A549 treated with Hydrocortisone at 1 μM for 4 hours (cell line): ENCODE results near the gene GPX2. TPM values are rescaled to one million over a fixed set of nuclear protein-coding genes. Genes with fewer than 3 reads are reported as not detected.

Experiments
- total RNA-seq: library from RNA; stranded (reverse); fragments of 200-300 nt; extraction: Qiagen RNA extraction; gene quantifications from 5 replicates; pipeline ENCODE4 v1.2.3, GENCODE V29; 2022

The GPX2 gene
- 152 to 304 TPM (median 192 TPM) in 5 replicates for total RNA-seq

DNA sequence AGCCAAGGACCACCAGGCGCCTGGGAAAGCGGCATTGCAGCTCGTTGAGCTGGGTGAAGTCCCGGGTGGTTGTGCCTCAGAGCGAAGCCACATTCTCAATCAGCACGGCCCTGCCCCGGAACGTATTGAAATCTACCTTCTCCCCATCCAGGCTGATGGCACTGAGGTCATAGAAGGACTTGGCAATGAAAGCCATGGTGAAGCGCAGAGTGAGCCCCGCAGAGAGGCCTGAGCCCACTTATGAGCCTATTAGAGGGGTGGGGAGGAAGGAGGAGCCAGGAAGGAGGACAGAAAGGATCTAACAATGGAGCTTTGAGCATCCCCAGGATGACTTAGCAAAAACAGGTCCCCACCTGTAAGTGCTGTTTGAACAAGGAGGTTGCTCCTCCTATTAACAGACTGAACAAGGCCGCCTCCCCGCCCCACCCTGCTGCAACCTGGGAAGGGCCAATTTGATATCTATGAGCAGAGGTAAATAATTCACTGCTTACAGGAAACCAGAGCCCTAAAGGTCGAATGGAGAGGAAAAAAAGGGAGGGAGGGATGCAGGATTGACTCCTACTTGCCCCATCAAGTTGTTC lies at the start of gene GPX2:
TSS of gene GPX2 (minus strand) at position 215 of the 581 bp plus-strand sequence. CDS start at position 196, 19 bp downstream.

DNA sequence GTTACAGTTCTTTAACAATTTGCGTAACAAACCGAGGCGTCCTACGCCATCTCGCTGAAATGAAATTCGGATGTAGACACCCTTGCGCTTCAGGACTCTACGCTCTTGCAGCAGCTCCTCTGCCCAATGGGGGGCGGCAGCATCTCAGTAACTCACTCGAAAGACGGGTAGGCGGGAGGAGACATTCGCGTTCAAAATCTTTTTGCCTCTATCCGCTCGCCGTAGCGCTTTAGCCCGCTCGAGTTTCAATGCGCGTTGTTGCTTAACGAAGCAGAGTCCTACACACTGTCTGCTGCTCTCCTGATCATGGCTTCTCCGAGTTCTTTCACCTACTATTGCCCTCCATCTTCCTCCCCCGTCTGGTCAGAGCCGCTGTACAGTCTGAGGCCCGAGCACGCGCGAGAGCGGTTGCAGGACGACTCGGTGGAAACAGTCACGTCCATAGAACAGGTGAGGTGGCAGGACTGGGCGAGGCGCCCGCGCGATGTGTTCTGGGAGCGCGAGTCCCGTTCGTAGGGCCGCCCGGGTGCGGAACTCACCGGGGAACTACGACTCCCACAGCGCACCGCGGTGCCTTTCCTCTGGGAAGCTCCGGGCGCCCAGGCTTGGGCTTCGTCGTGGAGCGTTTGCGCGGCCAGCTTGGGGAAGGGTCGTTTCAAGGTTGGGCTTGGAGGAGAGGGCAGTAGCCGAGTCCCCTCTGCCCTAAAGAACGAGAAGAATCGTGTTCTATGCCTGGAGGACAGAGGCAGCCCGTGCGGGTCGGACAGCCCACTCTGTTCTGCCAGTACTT lies 44.3 kb upstream of the GPX2 start, which contains the start of gene FNTB:
TSS of gene FNTB (plus strand) at position 248 of the 790 bp plus-strand sequence. CDS start at position 307, 59 bp downstream.

DNA sequence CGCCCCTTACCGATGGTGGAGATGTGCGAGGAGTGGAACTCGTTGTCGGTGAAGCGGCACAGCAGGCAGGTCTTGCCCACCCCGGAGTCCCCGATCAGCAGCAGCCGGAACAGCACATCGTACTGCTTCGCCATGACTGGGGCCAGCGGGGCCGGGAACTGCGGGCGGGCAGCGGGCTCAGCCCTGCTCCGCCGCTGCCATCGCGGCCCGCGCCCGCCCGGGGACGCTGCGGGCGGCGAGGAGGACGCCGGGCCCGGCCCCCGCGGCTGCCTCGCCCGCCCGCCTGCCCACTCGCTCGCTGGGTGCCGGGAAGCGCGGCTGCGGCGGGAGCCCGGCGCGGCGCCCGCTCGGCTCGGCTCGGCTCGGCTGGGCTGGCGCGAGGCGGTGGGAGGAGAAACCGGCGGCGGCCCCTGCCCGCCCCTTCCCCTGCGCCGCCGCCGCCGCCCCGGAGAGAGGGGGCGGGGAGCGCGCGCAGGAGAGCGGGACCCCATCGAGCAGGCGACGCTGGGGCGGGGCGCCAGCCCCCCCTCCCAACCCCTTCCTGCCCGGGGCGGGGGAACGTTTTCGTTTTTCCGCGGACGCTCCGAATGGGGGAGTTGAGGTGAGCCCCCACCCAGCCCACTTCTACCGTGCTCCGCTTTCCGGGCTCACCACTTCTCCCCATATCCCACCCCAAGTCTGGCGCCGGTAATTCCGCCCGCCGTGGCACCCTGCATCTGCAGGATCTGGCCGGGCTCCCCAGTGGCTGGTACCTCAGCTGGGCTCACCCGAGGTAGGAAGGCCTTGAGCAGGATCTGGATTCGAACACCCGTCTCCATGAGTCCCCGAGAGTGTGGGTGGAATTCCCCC lies 29.6 kb upstream of the GPX2 start, which contains the start of gene RAB15:
TSS of gene RAB15 (minus strand) at position 394 of the 849 bp plus-strand sequence. CDS start at position 134, 260 bp downstream.

DNA sequence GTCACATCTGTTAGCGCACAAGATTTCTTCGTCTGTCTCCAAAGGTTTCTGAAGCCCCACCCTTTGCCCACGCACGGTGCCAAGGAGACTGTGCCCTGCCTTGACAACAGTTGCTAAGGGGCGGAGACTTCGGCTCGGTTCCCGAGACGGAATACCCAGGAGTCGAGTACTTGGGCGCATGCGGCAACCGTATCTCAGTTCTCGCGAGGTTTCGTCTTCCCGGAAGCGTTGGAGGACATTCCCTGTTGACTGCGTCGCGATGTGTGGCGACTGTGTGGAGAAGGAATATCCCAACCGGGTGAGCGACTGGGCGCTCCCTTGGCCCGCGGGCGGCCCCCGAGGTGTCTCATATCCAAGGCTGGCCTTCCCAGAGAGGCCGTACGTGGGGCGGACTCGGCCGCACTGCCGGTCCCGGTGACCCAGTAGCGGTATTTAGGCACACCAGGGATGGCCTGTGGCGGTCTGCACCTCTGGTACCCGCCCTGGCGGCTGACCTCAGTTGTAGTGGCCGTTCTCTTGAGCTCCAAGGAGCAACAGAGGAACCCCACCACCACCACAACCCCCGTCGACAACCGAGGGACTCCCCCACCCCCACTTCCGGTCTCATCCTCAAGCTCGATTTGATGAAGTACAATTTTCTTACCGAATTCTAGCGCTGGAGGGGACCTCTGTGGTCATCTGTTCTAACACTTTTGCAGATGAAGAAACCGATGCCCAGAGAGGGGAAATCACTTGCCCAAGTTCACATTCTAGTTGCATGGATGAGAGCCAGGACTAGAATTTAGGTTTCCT lies 28.1 kb downstream of the GPX2 start, which contains the start of gene CHURC1:
TSS of gene CHURC1 (plus strand) at position 219 of the 792 bp plus-strand sequence. CDS start at position 260, 41 bp downstream.

Other genes with a start within 250 kb of the GPX2 start
- 21.1 to 28.5 TPM (median 27.0 TPM) in 5 replicates for gene PLEKHG3, start 238.3 kb downstream of the GPX2 start, total RNA-seq
- gene SPTB, start 62.8 kb downstream of the GPX2 start, total RNA-seq, result 1.5 to 1.9 TPM (median 1.7 TPM) in 5 replicates
- gene CHURC1, start 28.3 kb downstream of the GPX2 start, total RNA-seq, result 77.2 to 96.2 TPM (median 78.8 TPM) in 5 replicates
- gene RAB15, start 29.6 kb upstream of the GPX2 start, total RNA-seq, result 18.6 to 23.3 TPM (median 20.2 TPM) in 5 replicates
- gene FNTB, start 44.1 kb upstream of the GPX2 start, total RNA-seq, result 21.5 to 26.7 TPM (median 22.7 TPM) in 5 replicates
- gene MAX, start 159.8 kb upstream of the GPX2 start, total RNA-seq, result 52.2 to 72.1 TPM (median 54.5 TPM) in 5 replicates